GM21529 (cell line): ENCODE data around the gene KNSTRN.

Experiments
- ATAC-seq: cut with Tn5 transposase; IDR thresholded peaks from one replicate; pipeline ENCODE4 v1.9.1; 2021; ENCODE audit not compliant: unreplicated experiment

The KNSTRN gene

DNA sequence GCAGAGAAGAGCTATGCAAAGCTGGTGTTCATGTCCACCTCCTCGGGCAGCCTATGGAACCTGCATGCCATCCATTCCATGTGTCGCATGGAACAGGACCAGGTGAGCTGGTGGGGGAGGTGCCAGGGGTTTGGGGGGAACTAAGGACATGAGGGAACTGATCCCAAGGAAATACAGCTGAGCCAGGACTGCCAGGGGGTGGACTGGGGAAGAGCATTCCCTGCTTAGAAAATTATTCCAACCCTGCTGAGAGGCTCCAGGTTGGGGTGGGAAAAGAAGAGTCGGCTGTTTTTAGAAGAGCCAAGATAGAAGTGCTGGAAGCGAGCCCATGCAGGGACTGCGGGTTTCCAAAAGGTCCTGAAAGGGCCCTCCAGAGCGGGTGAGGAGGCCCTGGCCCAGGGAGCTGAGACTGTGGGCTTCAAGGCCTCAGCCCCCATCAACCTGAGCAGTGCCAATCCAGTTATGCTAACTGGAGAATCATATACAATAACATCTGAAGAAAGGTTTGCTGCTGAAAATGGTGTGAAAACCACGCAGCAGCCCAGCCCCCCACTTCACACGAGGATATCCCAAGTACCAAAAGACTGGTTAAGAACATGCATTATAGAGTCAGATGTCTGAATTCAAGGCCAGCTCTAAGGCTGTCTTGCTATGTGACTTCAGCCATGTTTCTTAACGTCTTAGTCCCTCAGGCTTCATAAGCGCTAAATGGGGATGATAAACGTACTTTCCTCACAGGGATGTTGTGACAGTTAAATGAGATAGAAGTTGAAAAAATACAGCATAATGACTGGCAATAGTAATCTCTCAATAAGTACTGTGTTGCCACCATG, 16.7 kb upstream of the KNSTRN start:
- ATAC-seq: no peak

DNA sequence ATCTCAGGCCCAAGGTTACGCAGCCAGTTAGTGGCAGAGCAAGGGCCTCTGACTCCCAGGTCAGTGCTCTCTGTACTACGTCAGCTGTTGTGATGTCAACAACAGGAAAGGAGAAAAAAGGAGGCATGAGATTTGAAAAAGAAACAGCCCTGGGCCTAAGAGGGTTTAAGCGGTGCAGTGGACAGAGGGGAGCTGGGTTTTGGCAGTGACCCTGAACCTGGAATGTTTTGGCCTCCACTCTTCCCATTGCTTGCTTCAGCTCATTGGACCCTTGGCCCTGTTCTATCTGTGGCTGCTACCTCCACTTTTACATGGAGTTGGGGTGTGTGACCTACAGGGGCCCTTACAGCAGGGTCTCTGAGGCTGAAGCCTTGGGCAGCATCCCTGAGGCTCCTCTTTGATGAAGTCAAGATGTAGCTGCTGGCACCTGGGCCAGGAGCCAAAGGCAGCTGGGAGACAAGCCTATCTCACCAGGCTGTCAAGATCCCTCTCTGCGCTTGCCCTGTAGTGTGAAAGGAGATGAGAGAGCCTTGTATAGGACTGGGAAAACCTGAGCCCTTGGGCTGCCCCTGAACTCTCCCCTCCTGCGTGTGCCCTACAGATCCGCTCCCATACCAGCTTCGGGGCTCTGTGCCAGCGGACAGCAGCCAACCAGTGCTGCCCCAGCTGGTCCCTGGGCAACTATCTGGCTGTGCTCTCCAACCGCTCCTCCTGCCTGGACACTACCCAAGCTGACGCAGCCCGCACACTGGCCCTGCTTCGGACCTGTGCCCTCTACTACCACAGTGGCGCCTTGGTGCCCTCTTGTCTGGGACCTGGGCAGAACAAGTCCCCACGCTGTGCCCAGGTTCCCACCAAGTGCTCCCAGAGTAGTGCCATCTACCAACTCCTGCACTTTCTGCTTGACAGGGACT, 15.8 kb upstream of the KNSTRN start:
- no peak for ATAC-seq

DNA sequence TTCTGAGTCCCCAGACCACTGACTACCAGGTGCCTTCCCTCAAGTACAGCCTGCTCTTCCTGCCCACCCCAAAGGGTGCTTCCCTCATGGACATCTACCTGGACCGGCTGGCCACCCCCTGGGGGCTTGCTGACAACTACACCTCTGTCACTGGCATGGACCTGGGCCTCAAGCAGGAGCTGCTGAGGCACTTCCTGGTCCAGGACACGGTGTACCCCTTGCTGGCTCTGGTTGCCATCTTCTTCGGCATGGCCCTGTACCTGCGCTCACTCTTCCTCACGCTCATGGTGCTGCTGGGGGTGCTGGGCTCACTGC, 15.2 kb upstream of the KNSTRN start:
- no peak for ATAC-seq

DNA sequence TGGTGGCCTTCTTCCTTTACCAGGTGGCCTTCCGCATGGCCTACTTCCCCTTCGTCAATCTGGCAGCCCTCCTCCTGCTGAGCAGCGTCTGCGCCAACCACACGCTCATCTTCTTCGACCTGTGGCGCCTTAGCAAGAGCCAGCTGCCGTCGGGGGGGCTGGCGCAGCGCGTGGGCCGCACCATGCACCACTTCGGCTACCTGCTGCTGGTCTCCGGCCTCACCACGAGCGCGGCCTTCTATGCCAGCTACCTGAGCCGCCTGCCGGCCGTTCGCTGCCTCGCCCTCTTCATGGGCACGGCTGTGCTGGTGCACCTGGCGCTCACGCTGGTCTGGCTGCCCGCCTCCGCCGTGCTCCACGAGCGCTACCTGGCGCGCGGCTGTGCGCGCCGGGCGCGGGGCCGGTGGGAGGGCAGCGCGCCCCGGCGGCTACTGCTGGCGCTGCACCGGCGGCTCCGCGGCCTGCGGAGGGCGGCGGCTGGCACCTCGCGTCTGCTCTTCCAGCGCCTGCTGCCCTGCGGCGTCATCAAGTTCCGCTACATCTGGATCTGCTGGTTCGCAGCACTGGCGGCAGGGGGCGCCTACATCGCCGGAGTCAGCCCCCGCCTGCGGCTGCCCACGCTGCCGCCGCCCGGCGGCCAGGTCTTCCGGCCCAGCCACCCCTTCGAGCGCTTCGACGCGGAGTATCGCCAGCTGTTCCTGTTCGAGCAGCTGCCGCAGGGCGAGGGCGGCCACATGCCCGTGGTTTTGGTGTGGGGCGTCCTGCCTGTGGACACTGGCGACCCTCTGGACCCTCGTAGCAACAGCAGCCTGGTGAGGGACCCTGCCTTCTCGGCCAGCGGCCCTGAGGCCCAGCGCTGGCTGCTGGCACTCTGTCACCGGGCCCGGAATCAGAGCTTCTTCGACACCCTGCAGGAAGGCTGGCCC, 14.6 kb upstream of the KNSTRN start:
- ATAC-seq: peak; percentile 85

DNA sequence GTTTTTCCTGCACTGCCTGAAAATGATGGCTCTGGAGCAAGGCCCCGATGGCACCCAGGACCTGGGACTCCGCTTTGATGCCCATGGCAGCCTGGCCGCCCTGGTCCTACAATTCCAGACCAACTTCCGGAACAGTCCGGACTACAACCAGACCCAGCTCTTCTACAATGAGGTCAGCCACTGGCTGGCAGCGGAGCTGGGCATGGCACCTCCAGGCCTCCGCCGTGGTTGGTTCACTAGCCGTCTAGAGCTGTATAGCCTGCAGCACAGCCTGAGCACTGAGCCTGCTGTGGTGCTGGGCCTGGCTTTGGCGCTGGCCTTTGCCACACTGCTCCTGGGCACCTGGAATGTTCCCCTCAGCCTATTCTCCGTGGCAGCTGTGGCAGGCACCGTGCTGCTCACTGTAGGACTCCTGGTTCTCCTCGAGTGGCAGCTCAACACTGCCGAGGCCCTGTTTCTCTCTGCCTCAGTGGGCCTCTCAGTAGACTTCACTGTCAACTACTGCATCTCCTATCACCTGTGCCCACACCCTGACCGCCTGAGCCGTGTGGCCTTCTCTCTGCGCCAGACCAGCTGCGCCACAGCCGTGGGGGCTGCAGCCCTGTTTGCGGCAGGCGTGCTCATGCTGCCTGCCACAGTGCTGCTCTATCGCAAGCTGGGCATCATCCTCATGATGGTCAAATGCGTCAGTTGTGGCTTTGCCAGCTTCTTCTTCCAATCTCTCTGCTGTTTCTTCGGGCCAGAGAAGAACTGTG, 13.6 kb upstream of the KNSTRN start:
- ATAC-seq: no peak

DNA sequence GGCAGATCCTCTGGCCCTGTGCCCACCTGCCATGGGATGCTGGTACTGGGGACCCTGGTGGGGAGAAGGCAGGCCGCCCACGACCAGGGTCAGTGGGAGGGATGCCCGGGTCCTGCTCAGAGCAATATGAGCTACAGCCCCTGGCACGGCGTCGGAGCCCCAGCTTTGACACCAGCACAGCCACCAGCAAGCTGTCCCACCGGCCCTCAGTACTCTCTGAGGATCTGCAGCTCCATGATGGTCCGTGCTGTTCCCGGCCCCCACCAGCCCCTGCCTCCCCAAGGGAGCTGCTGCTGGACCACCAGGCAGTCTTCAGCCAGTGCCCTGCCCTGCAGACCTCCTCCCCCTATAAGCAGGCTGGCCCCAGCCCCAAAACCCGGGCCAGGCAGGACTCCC, 13.0 kb upstream of the KNSTRN start:
- no peak for ATAC-seq

DNA sequence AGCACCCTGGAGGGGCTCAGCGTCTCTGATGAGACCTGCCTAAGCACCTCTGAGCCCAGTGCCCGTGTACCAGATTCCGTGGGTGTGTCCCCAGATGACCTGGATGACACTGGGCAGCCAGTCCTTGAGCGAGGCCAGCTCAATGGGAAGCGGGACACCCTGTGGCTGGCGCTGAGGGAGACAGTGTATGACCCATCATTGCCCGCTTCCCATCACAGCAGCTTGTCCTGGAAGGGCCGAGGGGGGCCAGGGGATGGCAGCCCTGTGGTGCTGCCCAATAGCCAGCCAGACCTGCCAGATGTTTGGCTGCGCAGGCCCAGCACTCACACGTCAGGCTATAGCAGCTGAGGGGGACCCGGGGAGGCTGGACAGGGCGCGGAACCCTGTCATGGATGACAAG, 12.6 kb upstream of the KNSTRN start:
- no peak for ATAC-seq

DNA sequence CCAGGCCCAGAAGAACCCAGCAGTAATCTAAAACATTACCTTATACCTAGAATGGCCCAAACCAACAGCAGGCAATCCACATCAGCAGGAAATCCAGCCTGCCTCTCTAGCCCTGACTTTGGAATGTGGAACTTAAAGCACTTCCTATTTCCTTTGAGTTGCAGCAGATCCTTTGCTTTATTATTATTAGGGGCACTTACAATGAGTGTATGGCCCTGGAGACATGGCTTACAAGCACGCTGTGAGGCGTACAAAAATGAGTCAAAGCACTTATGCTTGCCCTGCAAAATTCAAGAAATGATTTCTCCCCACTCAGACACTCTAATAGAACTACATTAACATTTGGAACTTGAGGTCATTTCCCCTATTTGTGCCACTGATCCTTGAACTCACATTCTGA, 9.5 kb upstream of the KNSTRN start:
- ATAC-seq: no peak

DNA sequence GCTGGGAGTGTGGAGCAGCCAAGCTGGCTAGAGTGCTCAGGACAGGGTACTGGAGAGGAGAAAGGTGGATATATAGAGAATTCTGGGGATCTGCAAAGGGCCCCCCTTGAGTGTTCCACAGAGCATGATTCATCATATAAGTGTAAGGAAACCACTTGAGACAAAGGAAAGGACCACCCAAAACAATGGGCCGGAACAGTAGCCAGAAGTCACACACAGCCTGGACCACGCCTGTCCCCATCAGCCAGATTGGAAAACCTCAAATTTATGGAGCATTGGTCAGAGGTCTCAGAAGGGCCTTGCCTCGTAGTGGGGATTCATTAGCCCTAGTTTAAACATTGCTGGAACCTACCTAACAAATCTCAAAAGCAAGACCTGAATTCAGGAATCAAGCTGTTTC, 4.9 kb upstream of the KNSTRN start:
- no peak for ATAC-seq

DNA sequence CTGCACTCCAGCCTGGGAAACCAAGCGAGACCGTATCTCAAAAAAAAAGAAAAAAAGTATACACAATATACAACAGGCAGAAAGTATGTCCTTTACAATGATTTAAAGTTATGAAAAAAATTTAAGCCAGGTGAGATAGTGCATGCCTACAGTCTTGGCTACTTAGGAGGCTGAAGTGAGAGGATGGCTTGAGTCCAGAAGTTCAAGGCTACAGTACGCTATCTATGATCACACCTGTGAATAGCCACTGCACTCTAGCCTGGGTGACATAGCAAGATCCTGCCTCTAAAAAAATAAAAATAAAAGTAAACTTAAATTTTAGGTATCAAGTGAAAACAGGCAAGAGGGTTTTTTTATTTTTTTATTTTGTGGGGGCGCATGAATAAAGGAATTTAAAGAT, 3.1 kb upstream of the KNSTRN start:
- ATAC-seq: no peak

DNA sequence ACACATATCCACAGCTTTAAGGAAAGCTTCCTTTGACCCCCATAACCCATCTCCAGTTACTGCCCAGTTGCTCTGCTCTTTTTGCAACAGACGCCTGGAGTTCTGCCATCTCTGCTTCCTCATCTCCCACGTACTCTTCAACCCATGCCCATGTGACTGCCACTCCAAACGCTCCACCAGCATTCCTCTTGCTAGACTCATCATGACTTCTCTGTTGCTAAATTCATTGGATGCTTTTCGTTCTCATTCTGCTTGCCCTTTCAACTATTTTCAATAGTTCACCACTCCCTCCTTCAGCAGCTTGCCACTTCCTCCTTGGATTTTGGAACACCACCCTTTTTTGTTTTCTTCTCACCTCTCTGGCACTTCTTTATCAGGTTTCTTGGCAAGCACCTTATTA, 2.7 kb upstream of the KNSTRN start:
- ATAC-seq: no peak

DNA sequence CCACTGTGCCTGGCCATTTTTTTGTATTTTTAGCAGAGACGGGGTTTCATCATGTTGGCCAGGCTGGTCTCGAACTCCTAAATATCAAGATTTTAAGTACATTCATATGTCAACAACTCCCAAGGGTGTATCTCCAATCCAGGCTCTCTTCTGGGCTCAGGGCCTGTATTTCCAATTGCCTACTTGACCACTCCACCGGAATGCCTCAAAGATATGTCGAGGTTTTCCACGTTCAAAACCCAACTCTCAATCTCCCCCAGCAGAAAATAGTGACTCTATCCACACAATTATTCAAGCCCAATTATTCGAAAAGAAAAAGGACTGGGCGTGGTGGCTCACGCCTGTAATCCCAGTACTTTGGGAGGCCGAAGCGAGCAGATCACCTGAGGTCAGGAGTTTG, 1.9 kb upstream of the KNSTRN start:
- no peak for ATAC-seq

DNA sequence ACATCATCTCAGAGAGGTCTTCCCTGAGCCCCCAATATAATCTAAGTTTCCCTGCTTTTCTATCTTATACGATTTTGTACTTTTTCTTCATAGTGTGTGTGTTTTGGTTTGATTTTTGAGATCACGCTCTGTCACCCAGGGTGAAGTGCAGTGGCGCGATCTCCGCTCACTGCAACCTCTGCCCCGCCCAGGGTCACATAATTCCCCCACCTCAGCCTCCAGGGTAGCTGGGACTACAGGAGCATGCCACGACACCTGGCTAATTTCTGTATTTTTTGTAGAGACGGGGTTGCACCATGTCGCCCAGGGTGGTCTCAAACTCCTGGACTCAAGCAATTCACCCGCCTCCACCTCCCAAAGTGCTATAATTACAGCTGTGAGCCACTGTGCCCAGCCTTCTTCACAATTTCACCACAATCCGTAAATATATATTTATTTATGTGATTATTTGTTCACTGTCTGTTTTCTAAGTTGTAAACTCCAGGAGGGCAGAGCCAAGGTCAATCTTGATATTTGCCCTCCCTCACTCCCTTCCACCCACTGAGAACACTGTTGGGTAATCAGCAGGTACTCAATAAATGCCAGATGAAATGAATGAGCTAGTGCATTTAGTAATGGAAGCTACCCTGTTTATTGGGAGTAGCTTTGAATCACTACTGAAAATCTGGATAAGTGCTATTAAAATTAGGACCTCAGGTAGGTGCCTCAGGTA, 547 bp upstream of the KNSTRN start:
- no peak for ATAC-seq

DNA sequence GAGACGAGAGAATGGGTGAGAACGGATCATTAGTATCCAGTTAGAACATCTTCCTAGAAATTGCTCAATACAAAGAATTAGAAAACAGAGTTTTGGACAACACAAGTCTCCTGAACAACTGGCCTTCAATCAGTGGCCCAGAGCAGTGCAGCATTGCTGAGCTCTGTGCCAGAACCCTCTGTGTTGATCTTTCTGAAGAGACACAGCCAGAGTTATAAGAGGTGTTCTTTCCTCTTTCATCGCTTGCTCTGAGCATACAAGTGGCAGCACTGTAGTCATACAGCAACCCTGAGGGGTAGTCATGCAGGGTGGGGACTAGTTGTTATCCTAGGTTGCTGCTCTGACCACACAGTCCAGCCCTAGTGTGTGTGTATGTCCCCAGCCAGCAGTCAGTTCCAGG, 4.0 kb downstream of the KNSTRN start:
- no peak for ATAC-seq

DNA sequence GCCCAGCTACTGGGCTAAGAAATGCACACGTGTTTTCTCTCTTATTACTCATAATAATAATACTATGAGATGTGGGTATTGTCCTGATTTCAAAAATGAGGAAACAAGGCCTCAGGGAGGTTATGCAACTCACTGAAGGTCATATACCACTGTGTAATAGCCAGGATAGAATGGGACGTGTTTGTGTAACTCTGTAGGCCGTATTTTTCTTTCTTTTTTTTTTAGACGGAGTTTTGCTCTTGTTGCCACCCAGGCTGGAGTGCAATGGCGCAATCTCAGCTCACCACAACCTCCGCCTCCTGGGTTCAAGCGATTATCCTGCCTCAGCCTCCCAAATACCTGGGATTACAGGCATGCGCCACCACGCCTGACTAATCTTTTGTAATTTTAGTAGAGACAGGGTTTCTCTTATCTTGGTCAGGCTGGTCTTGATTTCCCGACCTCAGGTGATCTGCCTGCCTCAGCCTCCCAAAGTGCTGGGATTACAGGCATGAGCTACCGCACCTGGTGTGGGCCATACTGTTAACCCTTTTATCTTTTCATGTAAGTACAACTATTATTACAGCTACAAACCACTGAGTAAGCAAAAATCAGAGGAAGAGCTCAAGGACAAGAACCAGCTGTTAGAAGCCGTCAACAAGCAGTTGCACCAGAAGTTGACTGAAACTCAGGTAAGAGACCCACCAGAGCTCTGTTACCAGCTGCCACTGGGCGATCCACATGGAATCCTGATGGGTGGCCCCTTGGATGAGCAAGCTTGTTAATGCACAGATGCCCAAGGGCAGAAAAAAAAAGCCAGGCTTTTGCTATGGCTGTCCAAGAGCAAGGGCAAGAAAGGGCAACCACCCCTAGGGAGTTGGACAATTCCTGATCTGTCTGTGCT, 6.7 kb downstream of the KNSTRN start:
- ATAC-seq: no peak

DNA sequence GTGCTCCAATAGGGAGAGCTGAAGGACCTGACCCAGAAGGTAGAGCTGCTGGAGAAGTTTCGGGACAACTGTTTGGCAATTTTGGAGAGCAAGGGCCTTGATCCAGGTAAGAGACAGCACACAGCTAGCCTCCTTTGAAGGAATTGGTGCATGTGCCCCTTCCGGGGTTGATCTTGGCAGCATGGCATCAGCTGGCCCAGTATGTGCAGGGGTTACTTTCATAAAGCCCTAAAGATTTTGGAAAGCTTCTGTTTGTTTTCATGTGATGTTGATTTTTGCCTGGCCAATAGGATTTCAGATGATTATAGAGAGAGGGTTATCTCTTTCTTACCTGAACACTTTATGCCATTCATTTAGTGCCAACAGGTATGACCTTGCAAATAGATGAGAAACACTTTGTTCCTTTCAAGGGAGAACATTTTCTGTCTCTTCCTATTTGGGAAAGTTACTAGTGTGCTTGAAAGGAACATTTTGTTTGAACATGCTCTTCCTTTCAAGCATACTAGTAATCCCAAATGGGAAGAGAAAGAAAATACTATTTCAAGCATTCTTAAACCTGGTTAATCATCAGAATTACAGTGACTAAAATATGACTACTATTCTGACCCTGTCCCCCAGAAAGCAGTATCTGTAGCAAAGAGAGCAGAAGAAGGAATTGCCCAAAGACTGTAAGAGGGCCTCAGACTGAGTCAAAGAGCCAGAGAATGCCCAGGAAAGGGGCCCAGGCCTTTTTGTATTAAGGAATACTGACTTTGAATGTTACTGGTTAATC, 7.5 kb downstream of the KNSTRN start:
- ATAC-seq: no peak

DNA sequence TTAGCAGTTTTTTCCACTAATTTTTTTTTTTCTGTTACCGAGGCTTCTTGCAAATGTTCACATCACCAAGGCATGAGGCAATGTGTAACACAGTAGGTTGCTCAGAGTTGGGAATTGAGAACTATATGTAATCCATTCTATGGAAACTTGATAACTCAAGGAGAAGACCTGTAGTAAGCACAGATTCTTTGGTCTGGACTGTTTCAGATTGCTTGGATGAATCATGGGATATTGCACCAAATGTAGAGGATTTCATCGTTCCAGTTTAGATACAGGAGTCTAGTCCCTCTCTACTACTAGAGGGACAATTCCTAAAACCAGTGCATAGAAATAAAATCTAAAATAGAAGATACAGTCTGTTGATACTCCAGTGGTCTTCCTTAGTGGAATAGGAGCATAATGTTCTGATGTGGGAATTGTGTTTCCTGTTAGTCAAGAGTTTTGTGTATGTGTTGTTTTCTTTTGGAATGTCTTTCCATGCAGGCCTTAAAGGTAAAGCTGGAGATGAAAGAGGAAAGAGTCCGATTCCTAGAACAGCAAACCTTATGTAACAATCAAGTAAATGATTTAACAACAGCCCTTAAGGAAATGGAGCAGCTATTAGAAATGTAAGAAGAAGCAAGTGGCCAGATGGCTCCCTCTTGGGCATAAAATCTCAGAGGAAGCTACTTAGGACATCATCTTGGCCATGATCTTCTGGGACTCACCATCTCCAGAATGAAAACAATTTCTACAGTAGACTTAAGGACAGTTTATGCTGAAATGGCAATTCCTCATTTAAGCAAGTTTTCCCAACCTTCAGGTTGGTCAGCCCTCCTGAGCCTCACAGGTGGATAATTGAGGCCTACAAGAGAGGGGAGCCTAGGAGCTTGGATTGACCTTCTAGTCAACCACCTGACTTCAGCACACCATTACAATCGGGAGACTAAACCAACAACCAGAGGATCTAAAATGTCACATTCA, 10.7 kb downstream of the KNSTRN start:
- no peak for ATAC-seq
